ENCODE measurements around the gene C5orf15.

Gene C5orf15

GRCh38 chr5:133968204-133968980 lies at the start of gene C5orf15:
TSS of gene C5orf15 (minus strand) at chr5:133968625. CDS start at chr5:133968584, 41 bp downstream.
- in situ Hi-C loops (cut with MboI; ENCODE audit: low pct_unique_long_range_greater_than_20kb, low sequenced_read_pairs, unreplicated experiment) = no loop called here
- peak; percentile 88 for DNase-seq (ENCODE audit: low spot score)
- TF ChIP-seq, protein P1, sequence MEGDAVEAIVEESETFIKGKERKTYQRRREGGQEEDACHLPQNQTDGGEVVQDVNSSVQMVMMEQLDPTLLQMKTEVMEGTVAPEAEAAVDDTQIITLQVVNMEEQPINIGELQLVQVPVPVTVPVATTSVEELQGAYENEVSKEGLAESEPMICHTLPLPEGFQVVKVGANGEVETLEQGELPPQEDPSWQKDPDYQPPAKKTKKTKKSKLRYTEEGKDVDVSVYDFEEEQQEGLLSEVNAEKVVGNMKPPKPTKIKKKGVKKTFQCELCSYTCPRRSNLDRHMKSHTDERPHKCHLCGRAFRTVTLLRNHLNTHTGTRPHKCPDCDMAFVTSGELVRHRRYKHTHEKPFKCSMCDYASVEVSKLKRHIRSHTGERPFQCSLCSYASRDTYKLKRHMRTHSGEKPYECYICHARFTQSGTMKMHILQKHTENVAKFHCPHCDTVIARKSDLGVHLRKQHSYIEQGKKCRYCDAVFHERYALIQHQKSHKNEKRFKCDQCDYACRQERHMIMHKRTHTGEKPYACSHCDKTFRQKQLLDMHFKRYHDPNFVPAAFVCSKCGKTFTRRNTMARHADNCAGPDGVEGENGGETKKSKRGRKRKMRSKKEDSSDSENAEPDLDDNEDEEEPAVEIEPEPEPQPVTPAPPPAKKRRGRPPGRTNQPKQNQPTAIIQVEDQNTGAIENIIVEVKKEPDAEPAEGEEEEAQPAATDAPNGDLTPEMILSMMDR (IDR thresholded peaks at IDR 0.05; ENCODE audit: extremely low read depth, insufficient read depth, missing control alignments) = no peak

DNA sequence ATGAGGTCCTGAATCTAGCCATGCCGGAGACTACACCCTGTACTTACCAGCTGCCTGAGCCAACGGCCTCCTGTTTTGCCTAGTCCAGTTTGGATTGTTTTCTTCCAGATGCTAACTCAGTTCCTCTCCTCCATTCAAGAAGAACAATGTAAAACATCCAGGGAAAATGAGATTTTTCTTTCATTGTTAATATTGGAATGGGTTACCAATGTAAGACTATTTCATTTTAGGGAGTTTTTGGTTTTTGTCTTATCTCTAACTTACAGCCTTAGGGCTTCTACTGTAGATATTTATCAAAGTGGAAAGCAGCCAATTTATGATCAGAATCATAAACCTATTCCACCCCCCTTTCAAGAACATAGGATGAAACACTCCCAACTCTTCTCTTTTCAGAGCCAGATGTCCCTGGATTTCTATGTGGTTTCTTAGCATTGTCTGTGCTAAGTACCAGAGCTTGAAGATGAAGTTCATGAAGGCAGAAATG lies 39.9 kb upstream of the C5orf15 start:
- no peak for DNase-seq (ENCODE audit: low spot score)
- in situ Hi-C loops (cut with MboI; ENCODE audit: low pct_unique_long_range_greater_than_20kb, low sequenced_read_pairs, unreplicated experiment) = no loop called here
- TF ChIP-seq, protein P1 (IDR thresholded peaks at IDR 0.05; ENCODE audit: extremely low read depth, insufficient read depth, missing control alignments) = no peak

DNA sequence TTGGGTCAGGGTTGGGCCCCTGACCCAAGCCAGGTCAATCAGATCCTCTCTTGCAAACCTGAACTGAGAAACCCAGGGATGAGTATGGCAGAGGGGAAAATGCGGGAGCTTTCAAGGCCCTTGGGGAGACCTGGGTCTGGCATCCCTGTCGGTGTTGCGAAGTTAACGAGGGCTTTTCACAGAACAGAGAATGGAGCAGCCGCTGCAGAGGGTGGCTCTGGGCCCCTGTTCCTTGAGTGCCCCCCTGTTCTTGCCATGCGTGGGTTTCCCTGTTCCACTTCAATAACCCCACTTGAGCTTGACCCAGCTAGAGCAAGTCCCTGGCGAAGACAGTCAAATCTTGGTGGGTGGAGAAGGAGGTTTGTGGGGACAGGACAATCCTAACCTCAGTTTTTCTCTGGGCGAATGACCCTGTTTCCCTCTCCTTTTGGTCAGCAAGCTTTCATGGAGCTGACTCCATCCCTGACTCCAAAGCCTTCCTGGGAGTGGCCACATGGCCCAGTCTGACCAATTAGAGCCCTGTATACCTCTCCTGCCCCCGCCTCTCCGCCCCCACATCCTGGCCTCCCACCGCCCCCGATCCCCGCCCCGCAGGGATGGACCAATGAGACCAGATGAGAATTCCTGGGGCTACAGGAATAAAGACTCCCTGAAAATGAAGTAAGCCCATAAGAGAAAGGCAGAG lies 39.3 kb upstream of the C5orf15 start:
- in situ Hi-C loops (cut with MboI; ENCODE audit: low pct_unique_long_range_greater_than_20kb, low sequenced_read_pairs, unreplicated experiment) = no loop called here
- no peak for DNase-seq (ENCODE audit: low spot score)
- TF ChIP-seq, protein P1 (IDR thresholded peaks at IDR 0.05; ENCODE audit: extremely low read depth, insufficient read depth, missing control alignments) = no peak

DNA sequence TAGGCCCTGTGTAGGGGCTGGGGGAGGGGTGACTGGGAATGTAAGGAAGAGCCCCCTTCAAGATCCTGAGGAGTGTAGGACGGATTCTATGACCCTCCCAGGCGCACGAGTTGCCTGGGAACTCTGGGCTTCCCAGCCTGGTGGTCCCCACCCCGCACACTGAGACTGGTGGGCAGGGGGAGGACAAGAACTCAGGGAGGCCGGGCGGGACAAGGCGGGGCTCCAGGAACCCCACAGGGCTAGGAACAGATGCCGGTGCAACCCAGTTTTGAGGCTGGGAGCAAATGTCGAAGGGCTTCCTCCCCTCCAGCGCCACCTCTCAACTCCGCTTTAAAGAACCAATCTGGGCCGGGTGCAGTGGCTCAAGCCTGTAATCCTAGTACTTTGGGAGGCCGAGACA lies 37.7 kb upstream of the C5orf15 start:
- TF ChIP-seq, protein P1 (IDR thresholded peaks at IDR 0.05; ENCODE audit: extremely low read depth, insufficient read depth, missing control alignments) = no peak
- in situ Hi-C loops (cut with MboI; ENCODE audit: low pct_unique_long_range_greater_than_20kb, low sequenced_read_pairs, unreplicated experiment) = no loop called here
- no peak for DNase-seq (ENCODE audit: low spot score)

DNA sequence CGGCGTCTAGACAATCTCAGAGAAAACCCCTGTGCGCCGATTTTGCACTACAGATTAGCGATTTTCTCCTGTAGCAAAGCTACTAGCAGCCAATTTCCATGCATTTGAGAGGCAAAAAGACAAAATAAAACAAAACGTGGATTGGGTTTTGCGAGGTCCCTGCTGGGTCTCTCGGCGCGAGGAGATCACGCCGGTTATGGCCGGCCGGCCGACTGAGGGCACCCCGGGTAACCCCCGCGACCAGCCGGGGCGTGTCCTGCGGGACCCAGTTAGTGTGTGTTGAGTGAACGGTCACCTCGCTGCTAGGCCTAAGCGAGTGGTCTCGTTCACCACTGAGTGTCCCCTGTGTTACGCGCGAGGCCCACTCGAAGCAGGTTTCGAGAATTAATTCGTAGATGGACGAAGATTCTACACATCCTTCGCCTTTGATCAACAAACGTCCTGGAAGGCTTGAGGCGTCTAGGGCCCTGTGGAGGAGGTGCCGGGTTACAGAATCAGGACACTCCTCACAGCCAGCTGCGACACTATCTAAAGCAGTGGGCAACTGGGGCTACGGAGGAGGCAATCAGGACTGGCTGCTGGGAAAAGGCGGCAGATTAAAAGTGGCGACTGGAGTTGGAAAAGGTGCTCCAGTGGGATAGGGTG lies 37.1 kb upstream of the C5orf15 start:
- TF ChIP-seq, protein P1 (IDR thresholded peaks at IDR 0.05; ENCODE audit: extremely low read depth, insufficient read depth, missing control alignments) = no peak
- DNase-seq (ENCODE audit: low spot score) = peak; percentile 67
- in situ Hi-C loops (cut with MboI; ENCODE audit: low pct_unique_long_range_greater_than_20kb, low sequenced_read_pairs, unreplicated experiment) = no loop called here

GRCh38 chr5:134004626-134005416 lies 36.4 kb upstream of the C5orf15 start, which contains the start of gene VDAC1:
TSS of gene VDAC1 (minus strand) at chr5:134004975. CDS start at chr5:133993012, 11,963 bp downstream.
- in situ Hi-C loops (cut with MboI; ENCODE audit: low pct_unique_long_range_greater_than_20kb, low sequenced_read_pairs, unreplicated experiment) = no loop called here
- TF ChIP-seq, protein P1 (IDR thresholded peaks at IDR 0.05; ENCODE audit: extremely low read depth, insufficient read depth, missing control alignments) = no peak
- DNase-seq (ENCODE audit: low spot score) = peak; percentile 98

Data from GM13977 (cell line).